ENCODE data around the gene ELMO1.

ELMO1 gene

DNA sequence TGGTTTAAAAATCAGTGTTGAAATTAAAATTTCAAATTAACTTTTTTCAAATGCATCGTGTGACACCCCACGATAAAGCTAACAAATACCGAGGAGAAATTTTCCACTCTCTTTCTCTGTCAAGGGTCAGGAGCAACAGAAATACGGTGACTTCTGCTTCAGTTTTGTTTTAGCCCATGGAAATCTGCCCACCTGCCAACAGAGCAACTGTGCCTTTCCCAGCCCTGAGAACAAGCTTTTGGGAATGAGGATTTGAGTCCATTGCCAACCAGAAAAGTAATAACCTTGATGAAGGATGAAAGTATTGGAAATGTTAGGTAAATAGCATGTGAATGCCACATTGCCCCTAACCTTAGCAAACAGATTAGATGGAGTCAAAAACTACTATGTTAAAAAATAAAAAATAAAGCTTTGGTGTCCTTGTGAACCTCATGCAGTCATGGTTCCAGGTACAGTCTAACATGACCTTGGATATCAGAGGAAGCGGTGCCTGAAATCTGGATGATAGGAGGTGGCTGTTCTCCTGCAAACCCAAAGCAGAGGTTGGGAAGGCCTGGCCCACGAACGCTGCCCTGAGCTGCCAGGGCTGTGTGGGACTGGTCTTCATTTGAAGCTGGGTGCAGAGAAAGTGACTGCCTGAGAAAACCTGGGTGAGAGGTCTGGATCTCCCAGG lies 296.8 kb downstream of the ELMO1 start:
- no peak overlapping the region for H3K4me3 ChIP-seq (ENCODE audit: low read length)
- DNase-seq (ENCODE audit: low read depth): no peak
- TF ChIP-seq, protein P1, sequence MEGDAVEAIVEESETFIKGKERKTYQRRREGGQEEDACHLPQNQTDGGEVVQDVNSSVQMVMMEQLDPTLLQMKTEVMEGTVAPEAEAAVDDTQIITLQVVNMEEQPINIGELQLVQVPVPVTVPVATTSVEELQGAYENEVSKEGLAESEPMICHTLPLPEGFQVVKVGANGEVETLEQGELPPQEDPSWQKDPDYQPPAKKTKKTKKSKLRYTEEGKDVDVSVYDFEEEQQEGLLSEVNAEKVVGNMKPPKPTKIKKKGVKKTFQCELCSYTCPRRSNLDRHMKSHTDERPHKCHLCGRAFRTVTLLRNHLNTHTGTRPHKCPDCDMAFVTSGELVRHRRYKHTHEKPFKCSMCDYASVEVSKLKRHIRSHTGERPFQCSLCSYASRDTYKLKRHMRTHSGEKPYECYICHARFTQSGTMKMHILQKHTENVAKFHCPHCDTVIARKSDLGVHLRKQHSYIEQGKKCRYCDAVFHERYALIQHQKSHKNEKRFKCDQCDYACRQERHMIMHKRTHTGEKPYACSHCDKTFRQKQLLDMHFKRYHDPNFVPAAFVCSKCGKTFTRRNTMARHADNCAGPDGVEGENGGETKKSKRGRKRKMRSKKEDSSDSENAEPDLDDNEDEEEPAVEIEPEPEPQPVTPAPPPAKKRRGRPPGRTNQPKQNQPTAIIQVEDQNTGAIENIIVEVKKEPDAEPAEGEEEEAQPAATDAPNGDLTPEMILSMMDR (conservative IDR thresholded peaks at IDR 0.05; ENCODE audit: low read length): no peak

DNA sequence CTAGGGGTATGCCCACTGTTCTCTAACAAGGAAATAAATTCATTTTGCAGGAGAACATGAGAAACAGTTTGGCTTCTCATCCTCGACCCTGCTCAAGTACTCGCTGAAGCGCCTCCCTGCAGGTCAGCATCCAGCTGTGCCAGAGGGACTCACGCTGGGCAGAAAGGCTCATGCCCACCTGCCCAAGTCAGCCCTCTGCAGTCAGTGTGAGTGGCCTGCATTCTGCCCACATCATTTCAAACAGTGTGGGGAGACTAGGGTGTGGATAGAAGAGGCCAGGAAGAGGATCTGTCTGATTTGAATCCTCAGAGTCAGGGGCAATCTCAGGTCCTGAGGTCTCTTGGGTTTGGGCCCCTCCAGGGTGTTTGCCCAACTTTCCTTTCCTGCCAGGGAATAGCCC lies 297.8 kb downstream of the ELMO1 start:
- no peak overlapping the region for H3K4me3 ChIP-seq (ENCODE audit: low read length)
- DNase-seq (ENCODE audit: low read depth): no peak
- TF ChIP-seq, protein P1 (conservative IDR thresholded peaks at IDR 0.05; ENCODE audit: low read length): no peak

DNA sequence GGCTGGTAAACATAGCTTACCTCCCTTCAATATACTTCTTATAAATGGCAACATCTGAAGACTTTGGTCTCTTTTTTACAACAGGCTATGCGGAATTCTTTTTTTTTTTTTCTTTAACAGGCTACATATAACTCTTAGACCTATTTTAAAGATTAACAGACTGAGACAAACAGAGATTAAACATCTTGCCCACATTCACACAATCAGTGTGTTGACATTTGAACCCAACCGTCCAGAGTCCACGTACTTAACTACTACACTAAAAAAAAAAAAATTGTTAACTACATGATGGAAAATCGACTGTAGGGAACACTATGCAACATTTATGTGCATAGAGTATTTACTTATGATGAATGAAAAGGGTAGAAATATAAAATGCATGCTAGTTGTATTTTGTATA lies 298.5 kb downstream of the ELMO1 start:
- TF ChIP-seq, protein P1 (conservative IDR thresholded peaks at IDR 0.05; ENCODE audit: low read length): no peak
- DNase-seq (ENCODE audit: low read depth): no peak
- H3K4me3 ChIP-seq (ENCODE audit: low read length): no peak overlapping the region

GRCh38 chr7:37149773-37150124 lies 298.9 kb downstream of the ELMO1 start:
- no peak overlapping the region for H3K4me3 ChIP-seq (ENCODE audit: low read length)
- TF ChIP-seq, protein P1 (conservative IDR thresholded peaks at IDR 0.05; ENCODE audit: low read length): no peak
- no peak for DNase-seq (ENCODE audit: low read depth)

DNA sequence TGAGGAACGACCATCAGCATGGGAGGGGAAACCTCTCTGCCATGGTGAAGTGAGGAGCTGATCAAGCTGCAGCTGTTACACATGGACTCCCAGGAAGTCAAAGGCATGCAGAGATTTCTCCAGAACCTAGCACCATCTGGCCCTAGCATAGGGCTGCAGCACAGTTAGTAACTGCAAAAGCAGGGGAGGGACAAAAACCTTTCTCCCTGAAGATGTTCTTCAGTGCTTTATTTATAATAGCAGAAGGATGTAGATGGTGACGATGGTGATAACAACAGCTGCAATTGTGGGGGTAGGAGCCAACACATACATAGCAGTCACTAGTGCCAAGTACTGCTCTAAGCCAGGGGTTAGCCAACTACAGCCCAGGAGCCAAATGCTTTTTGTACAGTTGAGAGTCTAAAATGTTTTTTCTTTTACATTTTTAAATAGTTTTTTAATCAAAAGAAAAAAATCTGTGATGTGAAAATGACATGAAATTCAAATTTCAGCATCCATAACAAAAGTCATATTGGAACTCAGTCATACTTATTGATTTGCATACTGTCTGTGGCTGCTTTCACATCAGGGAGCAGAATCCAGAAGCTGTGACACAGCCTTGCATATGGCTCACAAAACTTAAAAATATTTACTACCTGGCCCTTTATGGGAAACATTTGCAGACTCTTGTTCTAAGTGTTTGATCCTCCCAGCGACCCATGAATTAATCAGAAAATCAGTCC lies 299.5 kb downstream of the ELMO1 start:
- H3K4me3 ChIP-seq (ENCODE audit: low read length): no peak overlapping the region
- TF ChIP-seq, protein P1 (conservative IDR thresholded peaks at IDR 0.05; ENCODE audit: low read length): no peak
- DNase-seq (ENCODE audit: low read depth): no peak

GRCh38 chr7:37145682-37146081 lies 303.0 kb downstream of the ELMO1 start:
- no peak for DNase-seq (ENCODE audit: low read depth)
- no peak overlapping the region for H3K4me3 ChIP-seq (ENCODE audit: low read length)
- TF ChIP-seq, protein P1 (conservative IDR thresholded peaks at IDR 0.05; ENCODE audit: low read length): no peak

DNA sequence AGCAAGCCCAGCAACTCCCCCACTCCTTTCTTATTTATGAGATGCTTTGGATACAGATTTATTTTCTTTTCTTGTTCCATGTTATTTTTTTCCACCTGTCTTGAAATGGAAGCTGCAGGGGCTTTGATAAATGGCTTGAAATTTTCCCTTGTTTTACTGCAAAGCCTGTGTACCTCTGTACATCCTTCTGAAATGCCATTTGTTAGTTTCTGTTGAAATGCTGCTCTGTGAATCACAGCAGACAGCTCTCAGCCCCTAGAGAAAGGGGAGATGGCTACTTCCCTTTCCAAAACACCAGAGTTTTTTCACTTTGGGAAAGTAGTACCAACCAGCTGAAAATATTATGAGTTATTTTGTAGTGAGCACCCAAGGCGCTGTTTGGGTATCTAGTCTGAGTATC lies 304.2 kb downstream of the ELMO1 start:
- no peak overlapping the region for H3K4me3 ChIP-seq (ENCODE audit: low read length)
- TF ChIP-seq, protein P1 (conservative IDR thresholded peaks at IDR 0.05; ENCODE audit: low read length): no peak
- DNase-seq (ENCODE audit: low read depth): no peak

Measured in AG10803 (cell line).